NT2/D1 (cell line): ENCODE results near the gene FAM53B.

Experiments used
- DNase-seq: peaks from one replicate; pipeline ENCODE4 v3.0.0-alpha.2; 2011; ENCODE audit warnings: low read depth, low spot score
- H3K27me3 ChIP-seq: 2 replicates; pipeline ENCODE4 v1.6.0; 2011; ENCODE audit warnings: mild to moderate bottlenecking; ENCODE audit not compliant: insufficient read length, insufficient read depth
- H3K36me3 ChIP-seq: 2 replicates; pipeline ENCODE4 v1.6.1; 2011; ENCODE audit warnings: mild to moderate bottlenecking, low read length, mixed read lengths; ENCODE audit not compliant: insufficient read depth, insufficient read length
- H3K4me1 ChIP-seq: 2 replicates; pipeline ENCODE4 v1.5.1; 2011; ENCODE audit not compliant: insufficient read depth, insufficient read length
- H3K4me3 ChIP-seq: 2 replicates; pipeline ENCODE4 v1.5.1; 2011; ENCODE audit warnings: low read depth; ENCODE audit not compliant: insufficient read length
- H3K9ac ChIP-seq: 2 replicates; pipeline ENCODE4 v1.6.0; 2011; ENCODE audit warnings: low read depth; ENCODE audit not compliant: insufficient read length
- H3K9me3 ChIP-seq: 2 replicates; pipeline ENCODE4 v1.5.1; 2011; ENCODE audit warnings: mild to moderate bottlenecking, low read length; ENCODE audit not compliant: insufficient read depth
- SUZ12 ChIP-seq: IDR thresholded peaks from 2 replicates; pipeline ENCODE4 v1.6.1; 2011; ENCODE audit not compliant: insufficient read length, insufficient read depth; ENCODE audit errors: extremely low read depth
- YY1 ChIP-seq: IDR thresholded peaks from 2 replicates; pipeline ENCODE4 v1.6.1; 2011; ENCODE audit not compliant: insufficient read length, insufficient read depth
- ZNF274 ChIP-seq: IDR thresholded peaks from 2 replicates; pipeline ENCODE4 v1.6.1; 2011; ENCODE audit warnings: mild to moderate bottlenecking, low read depth, low read length

FAM53B gene

DNA sequence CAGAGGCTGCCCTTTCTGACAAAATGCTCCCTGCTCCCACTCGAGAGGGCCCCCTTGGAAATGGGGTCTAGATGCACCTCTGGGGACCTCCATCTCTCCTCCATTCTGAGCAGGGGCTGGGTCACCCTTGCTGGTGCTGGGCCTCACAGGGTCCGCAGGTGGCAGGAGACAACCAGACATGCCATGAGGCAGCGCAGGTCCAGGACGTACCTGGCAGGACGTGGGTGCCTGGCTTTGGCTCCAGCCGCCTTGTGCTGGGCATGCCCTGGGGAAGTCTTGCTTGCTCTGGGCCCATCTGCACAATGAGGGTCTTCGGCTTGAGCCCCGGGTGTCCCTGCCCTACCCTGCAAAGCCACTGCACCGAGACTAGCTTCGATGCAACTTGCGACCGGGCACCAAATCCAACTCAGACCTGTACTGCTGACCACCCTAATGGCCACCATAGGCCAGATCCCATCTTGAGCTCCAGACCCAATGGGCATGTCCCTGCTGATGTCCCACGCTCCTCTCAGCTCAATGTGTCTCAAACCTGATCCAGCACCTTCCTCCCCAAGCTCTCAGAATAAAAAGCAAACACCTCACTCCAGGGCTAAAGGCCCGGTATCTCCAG lies 107.0 kb downstream of the FAM53B start:
- no peak overlapping the region for H3K9ac ChIP-seq
- H3K4me3 ChIP-seq, result no peak overlapping the region
- H3K4me1 ChIP-seq, result peaks cover 4% of the 10 kb centered on the region
- peaks cover 4% of the 10 kb centered on the region for H3K36me3 ChIP-seq
- H3K27me3 ChIP-seq, result no peaks in the 10 kb centered on the region
- DNase-seq, result no peak
- TF ChIP-seq ZNF274 (no peak), YY1 (no peak), SUZ12 (no peak)
- H3K9me3 ChIP-seq, result no peaks in the 10 kb centered on the region

GRCh38 chr10:124636271-124636995 lies 107.7 kb downstream of the FAM53B start:
- H3K36me3 ChIP-seq, result no peaks in the 10 kb centered on the region
- no peaks in the 10 kb centered on the region for H3K27me3 ChIP-seq
- peaks cover 4% of the 10 kb centered on the region for H3K4me1 ChIP-seq
- DNase-seq, result no peak
- no peak overlapping the region for H3K4me3 ChIP-seq
- TF ChIP-seq ZNF274 (no peak), YY1 (no peak)
- H3K9ac ChIP-seq, result no peak overlapping the region
- H3K9me3 ChIP-seq, result no peaks in the 10 kb centered on the region

DNA sequence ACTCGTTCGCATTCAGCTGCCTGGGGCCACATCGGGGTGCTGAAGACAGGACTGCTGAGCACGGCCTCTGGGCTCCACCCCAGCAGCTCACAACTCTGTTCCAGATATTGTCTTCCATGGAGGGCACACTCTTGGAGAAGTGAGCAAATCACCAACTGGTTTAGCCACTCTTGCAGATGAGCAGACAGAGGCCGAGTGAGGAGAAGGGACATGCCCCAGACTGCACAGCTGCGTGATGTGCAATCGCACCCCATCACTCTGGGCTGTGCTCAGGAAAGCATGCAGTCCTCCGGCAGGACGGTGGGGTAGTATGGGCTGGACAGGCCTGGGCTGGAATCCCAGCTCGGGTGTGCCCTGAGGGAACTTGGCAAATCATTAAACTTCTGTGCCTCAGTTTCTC lies 111.6 kb downstream of the FAM53B start:
- no peak for DNase-seq
- H3K4me3 ChIP-seq, result no peak overlapping the region
- H3K27me3 ChIP-seq, result no peaks in the 10 kb centered on the region
- H3K9ac ChIP-seq, result no peak overlapping the region
- no peaks in the 10 kb centered on the region for H3K36me3 ChIP-seq
- no peak for TF ChIP-seq YY1
- TF ChIP-seq SUZ12, result no peak
- TF ChIP-seq ZNF274, result no peak
- H3K4me1 ChIP-seq, result peaks cover 9% of the 10 kb centered on the region
- no peaks in the 10 kb centered on the region for H3K9me3 ChIP-seq

DNA sequence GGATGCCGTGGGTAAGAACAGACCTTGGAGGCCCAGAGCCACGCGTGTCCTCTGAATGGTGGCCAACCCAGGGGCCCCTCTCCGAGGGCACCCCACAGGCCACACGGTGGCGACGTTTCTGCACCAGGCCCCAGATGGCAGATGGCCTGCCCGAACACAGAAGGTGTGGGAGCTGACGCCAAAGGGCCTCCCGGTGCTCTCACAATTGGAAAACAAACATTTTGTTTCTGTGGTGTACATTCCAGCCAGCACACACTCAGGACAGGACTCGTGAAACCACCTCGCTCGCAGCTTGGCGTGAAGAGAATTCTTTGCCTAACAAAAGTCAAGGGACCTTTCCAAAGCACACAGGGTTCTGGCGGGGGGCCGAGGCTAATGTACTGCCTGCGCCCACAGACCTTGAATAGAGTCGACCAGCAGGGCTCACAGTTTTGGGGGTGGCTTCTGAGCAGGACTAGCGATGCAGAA lies 112.1 kb downstream of the FAM53B start:
- no peak for TF ChIP-seq ZNF274
- TF ChIP-seq YY1, result no peak
- TF ChIP-seq SUZ12, result no peak
- no peaks in the 10 kb centered on the region for H3K27me3 ChIP-seq
- no peak overlapping the region for H3K9ac ChIP-seq
- H3K9me3 ChIP-seq, result no peaks in the 10 kb centered on the region
- no peaks in the 10 kb centered on the region for H3K36me3 ChIP-seq
- peaks cover 14% of the 10 kb centered on the region for H3K4me1 ChIP-seq
- no peak for DNase-seq
- H3K4me3 ChIP-seq, result no peak overlapping the region

DNA sequence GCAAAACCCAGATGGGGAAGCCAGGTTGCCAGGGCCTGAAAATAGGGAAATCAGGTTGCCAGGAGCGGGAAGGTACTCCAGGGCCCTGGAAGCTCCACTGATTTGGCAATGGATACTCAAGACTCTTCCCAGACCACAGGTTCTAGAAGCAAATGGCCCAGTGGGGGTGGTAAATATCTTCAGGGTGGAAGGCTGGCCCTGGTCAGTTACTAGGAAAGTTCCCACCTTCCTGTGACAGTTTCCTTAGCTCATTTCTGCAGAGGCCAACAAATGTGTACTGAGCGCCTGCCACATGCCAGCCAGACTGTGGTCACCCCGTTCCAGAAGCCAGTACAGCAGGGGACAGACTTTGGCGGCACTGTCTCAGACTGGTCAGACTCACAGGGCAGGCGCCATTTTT lies 113.6 kb downstream of the FAM53B start:
- TF ChIP-seq ZNF274 (no peak), YY1 (no peak), SUZ12 (no peak)
- Histone ChIP-seq H3K27me3 (no peaks in the 10 kb centered on the region), H3K9ac (no peak overlapping the region), H3K4me1 (peaks cover 24% of the 10 kb centered on the region), H3K9me3 (no peaks in the 10 kb centered on the region), H3K4me3 (no peak overlapping the region), H3K36me3 (no peaks in the 10 kb centered on the region)
- DNase-seq, result no peak

GRCh38 chr10:124629842-124630241 lies 114.3 kb downstream of the FAM53B start:
- no peaks in the 10 kb centered on the region for H3K36me3 ChIP-seq
- H3K4me1 ChIP-seq, result peaks cover 24% of the 10 kb centered on the region
- H3K27me3 ChIP-seq, result no peaks in the 10 kb centered on the region
- H3K9ac ChIP-seq, result no peak overlapping the region
- no peak overlapping the region for H3K4me3 ChIP-seq
- no peaks in the 10 kb centered on the region for H3K9me3 ChIP-seq
- DNase-seq, result no peak
- TF ChIP-seq YY1 (no peak), SUZ12 (no peak), ZNF274 (no peak)

GRCh38 chr10:124629415-124629814 lies 114.8 kb downstream of the FAM53B start:
- no peaks in the 10 kb centered on the region for H3K36me3 ChIP-seq
- no peaks in the 10 kb centered on the region for H3K27me3 ChIP-seq
- H3K4me1 ChIP-seq, result peaks cover 24% of the 10 kb centered on the region
- no peaks in the 10 kb centered on the region for H3K9me3 ChIP-seq
- no peak for TF ChIP-seq YY1
- no peak for TF ChIP-seq SUZ12
- no peak for TF ChIP-seq ZNF274
- H3K4me3 ChIP-seq, result no peak overlapping the region
- H3K9ac ChIP-seq, result no peak overlapping the region
- no peak for DNase-seq
